ENCODE measurements around the gene TPR. TPM values are rescaled to one million over a fixed set of nuclear protein-coding genes. Genes with fewer than 3 reads are reported as not detected.

TPR gene
- polyA plus RNA-seq, 2 of the 4 experiments (the other 2 are of a cell fraction): 49.0 to 93.2 TPM

GRCh38 chr1:186272486-186272885 lies 102.6 kb downstream of the TPR start:
- Histone ChIP-seq H3K4me1 (no peaks in the 10 kb centered on the region), H3K4me2 (no peak overlapping the region), H3K9me3 (no peaks in the 10 kb centered on the region), H3K27ac (no peak overlapping the region), H3K4me3 (no peak overlapping the region)
- ATAC-seq (no peak), FAIRE-seq (no peak), DNase-seq (ENCODE audit: low read depth in 1 of 2, low spot score in 1 of 2) (no peak)
- ChIA-PET CTCF (no interaction called here), POLR2A (no interaction called here)
- 7% methylated on average over 1 of the region's 1 CpG for WGBS (ENCODE audit: missing lambda C conversion rate)
- TF ChIP-seq HDAC2 (IDR thresholded peaks at IDR 0.05) (no peak), RAD21 (conservative IDR thresholded peaks at IDR 0.05 in 1 of 2, IDR thresholded peaks at IDR 0.05 in 1 of 2) (peak; percentile 18 to 30; a peak in 1 of 5 replicates), CTCF (IDR thresholded peaks at IDR 0.05) (peak; percentile 27; the same call in 1 of the 3 replicates)

- ChIA-PET CTCF (interaction anchor here (1.3 kb wide), 1 partner anchor 31 kb away, joined by 3 read pairs; no protein-coding TSS in a partner anchor), POLR2A (no interaction called here)
- no peak for DNase-seq (ENCODE audit: low read depth in 1 of 2, low spot score in 1 of 2)
- no peak for ATAC-seq
- FAIRE-seq: no peak
- Histone ChIP-seq H3K4me2 (no peak overlapping the region), H3K27ac (no peak overlapping the region), H3K4me3 (no peak overlapping the region), H3K4me1 (no peaks in the 10 kb centered on the region), H3K9me3 (no peaks in the 10 kb centered on the region)
- WGBS (ENCODE audit: missing lambda C conversion rate): 44% methylated on average over 6 of the region's 6 CpGs
- TF ChIP-seq MAFK (IDR thresholded peaks at IDR 0.05; ENCODE audit: partially characterized antibody) (peak; percentile 82), TP53 (CRISPR knock-in tag; IDR thresholded peaks at IDR 0.05) (no peak), RCOR1 (IDR thresholded peaks at IDR 0.05; ENCODE audit: low read depth, low read length) (no peak)
Measured at GRCh38 chr1:186271032-186271431, 104.0 kb downstream of the TPR start.

Other genes with a start within 250 kb of the TPR start
- gene PRG4, start 79.0 kb downstream of the TPR start, polyA plus RNA-seq (2011; rRNA removed): 0.72 and 1.5 TPM in 2 replicates
- 0.09 to 0.26 TPM (median 0.26 TPM) in 3 replicates for gene PRG4, start 79.0 kb downstream of the TPR start, polyA plus RNA-seq (2017; fragmentation: RNase III; extraction: RNeasy Plus Mini Kit Qiagen cat#74134 plus additional on column Dnase treatment)
- gene ODR4, start 585 bp upstream of the TPR start, polyA plus RNA-seq (2011; rRNA removed): 25.2 and 34.9 TPM in 2 replicates
- gene ODR4, start 585 bp upstream of the TPR start, polyA plus RNA-seq (2017; fragmentation: RNase III; extraction: RNeasy Plus Mini Kit Qiagen cat#74134 plus additional on column Dnase treatment): 17.1 to 18.1 TPM (median 18.0 TPM) in 3 replicates
- not detected in 2 replicates for gene PDC, start 85.9 kb upstream of the TPR start, polyA plus RNA-seq (2011; rRNA removed)
- gene PDC, start 85.9 kb upstream of the TPR start, polyA plus RNA-seq (2017; fragmentation: RNase III; extraction: RNeasy Plus Mini Kit Qiagen cat#74134 plus additional on column Dnase treatment): not detected in 3 replicates

Data from A549 (cell line).